ENCODE results near the gene EIF4G1.

EIF4G1 gene

GRCh38 chr3:184382326-184383032 is 68.1 kb downstream of the EIF4G1 start:
- Histone ChIP-seq H3K36me3 (peaks cover 35% of the 10 kb centered on the region), H3K27ac (no peak overlapping the region), H3K9me3 (ENCODE audit: severe bottlenecking) (no peaks in the 10 kb centered on the region), H3K27me3 (ENCODE audit: insufficient read depth, low read depth, severe bottlenecking) (no peaks in the 10 kb centered on the region), H3K4me3 (ENCODE audit: low read depth, low read length) (no peak overlapping the region)
- DNase-seq, result no peak
- TF ChIP-seq, protein P1, sequence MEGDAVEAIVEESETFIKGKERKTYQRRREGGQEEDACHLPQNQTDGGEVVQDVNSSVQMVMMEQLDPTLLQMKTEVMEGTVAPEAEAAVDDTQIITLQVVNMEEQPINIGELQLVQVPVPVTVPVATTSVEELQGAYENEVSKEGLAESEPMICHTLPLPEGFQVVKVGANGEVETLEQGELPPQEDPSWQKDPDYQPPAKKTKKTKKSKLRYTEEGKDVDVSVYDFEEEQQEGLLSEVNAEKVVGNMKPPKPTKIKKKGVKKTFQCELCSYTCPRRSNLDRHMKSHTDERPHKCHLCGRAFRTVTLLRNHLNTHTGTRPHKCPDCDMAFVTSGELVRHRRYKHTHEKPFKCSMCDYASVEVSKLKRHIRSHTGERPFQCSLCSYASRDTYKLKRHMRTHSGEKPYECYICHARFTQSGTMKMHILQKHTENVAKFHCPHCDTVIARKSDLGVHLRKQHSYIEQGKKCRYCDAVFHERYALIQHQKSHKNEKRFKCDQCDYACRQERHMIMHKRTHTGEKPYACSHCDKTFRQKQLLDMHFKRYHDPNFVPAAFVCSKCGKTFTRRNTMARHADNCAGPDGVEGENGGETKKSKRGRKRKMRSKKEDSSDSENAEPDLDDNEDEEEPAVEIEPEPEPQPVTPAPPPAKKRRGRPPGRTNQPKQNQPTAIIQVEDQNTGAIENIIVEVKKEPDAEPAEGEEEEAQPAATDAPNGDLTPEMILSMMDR (IDR thresholded peaks at IDR 0.05; ENCODE audit: low read depth, low read length), result no peak

GRCh38 chr3:184383033-184383740 is 68.8 kb downstream of the EIF4G1 start:
- H3K27me3 ChIP-seq (ENCODE audit: insufficient read depth, low read depth, severe bottlenecking), result no peaks in the 10 kb centered on the region
- DNase-seq, result no peak
- TF ChIP-seq, protein P1 (IDR thresholded peaks at IDR 0.05; ENCODE audit: low read depth, low read length), result no peak
- peaks cover 40% of the 10 kb centered on the region for H3K36me3 ChIP-seq
- no peak overlapping the region for H3K4me3 ChIP-seq (ENCODE audit: low read depth, low read length)
- H3K9me3 ChIP-seq (ENCODE audit: severe bottlenecking), result no peaks in the 10 kb centered on the region
- no peak overlapping the region for H3K27ac ChIP-seq

DNA sequence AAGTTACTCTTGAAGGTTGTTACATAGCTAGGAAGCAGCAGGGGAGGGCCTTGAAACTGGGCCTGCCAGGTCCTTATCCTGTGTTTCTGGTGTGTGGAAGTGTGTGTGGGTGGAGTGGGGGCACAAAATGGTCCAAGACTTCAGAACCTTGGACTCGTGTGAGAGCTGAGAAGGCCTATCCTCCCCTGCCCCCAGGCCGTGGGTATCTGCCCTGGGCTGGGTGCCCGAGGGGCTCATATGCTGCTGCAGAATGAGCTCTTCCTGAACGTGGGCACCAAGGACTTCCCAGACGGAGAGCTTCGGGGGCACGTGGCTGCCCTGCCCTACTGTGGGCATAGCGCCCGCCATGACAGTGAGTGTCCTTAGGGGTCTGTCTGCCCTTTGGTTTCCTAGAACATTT is 69.9 kb downstream of the EIF4G1 start:
- H3K4me3 ChIP-seq (ENCODE audit: low read depth, low read length), result no peak overlapping the region
- H3K27ac ChIP-seq, result no peak overlapping the region
- H3K27me3 ChIP-seq (ENCODE audit: insufficient read depth, low read depth, severe bottlenecking), result no peaks in the 10 kb centered on the region
- H3K9me3 ChIP-seq (ENCODE audit: severe bottlenecking), result no peaks in the 10 kb centered on the region
- H3K36me3 ChIP-seq, result peaks cover 45% of the 10 kb centered on the region
- no peak for DNase-seq
- TF ChIP-seq, protein P1 (IDR thresholded peaks at IDR 0.05; ENCODE audit: low read depth, low read length), result no peak
